GM12872 (cell line): ENCODE data around the gene GULP1.

ENCODE experiments used
- CTCF ChIP-seq: IDR thresholded peaks from 3 replicates; pipeline ENCODE4 v1.5.1; 2011; ENCODE audit warnings: low read depth, mild to moderate bottlenecking, low read length, moderate library complexity; ENCODE audit not compliant: insufficient read depth

GULP1 gene

GRCh38 chr2:188466761-188467160 lies 175.1 kb downstream of the GULP1 start:
- TF ChIP-seq CTCF = no peak

GRCh38 chr2:188471166-188471565 lies 179.5 kb downstream of the GULP1 start:
- TF ChIP-seq CTCF = no peak

GRCh38 chr2:188473306-188473705 lies 181.6 kb downstream of the GULP1 start:
- TF ChIP-seq CTCF = no peak

GRCh38 chr2:188474316-188474715 lies 182.6 kb downstream of the GULP1 start:
- no peak for TF ChIP-seq CTCF

GRCh38 chr2:188475945-188476344 lies 184.3 kb downstream of the GULP1 start:
- no peak for TF ChIP-seq CTCF

- TF ChIP-seq CTCF = no peak
Observed at GRCh38 chr2:188477564-188478103, 186.0 kb downstream of the GULP1 start.

- TF ChIP-seq CTCF = no peak
Observed at GRCh38 chr2:188478724-188479123, 187.1 kb downstream of the GULP1 start.

- TF ChIP-seq CTCF = no peak
Observed at GRCh38 chr2:188481474-188481873, 189.8 kb downstream of the GULP1 start.
